Erythroblast (primary cell): ENCODE data around the gene NEDD8.

Experiments
- GATA1 ChIP-seq: IDR thresholded peaks from 2 replicates; pipeline ENCODE4 v1.6.1; 2011; ENCODE audit warnings: low read depth, mild to moderate bottlenecking, control low read depth, low read length, moderate library complexity
- POLR2A ChIP-seq: IDR thresholded peaks from 2 replicates; pipeline ENCODE4 v1.6.1; 2011; ENCODE audit warnings: mild to moderate bottlenecking, low read length

DNA sequence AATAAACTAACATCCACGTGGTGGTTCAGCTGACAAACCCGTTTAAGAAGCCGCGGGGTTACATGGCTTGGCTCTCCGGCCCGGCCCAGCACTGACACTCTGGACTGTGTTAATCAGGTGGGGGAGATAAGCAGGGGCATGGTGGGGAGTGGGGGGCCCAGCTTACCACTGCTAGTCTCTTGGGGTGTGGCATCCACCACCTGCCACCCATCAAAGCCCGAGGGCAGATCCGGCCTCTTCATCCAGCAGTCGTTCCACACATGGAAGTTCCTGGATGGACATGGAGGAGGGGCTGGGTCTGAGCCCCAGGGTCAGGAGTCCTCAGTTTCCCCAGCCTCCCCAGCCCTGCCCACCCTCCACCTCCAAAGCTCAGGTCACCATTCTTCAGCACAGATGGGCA is 26.0 kb upstream of the NEDD8 start:
- TF ChIP-seq POLR2A (no peak), GATA1 (no peak)
